ENCODE measurements around the gene DSCAML1. TPM values are rescaled to one million over a fixed set of nuclear protein-coding genes. Genes with fewer than 3 reads are reported as not detected.

Gene DSCAML1
- total RNA-seq, 1 experiment from 2014 or later, result not detected

DNA sequence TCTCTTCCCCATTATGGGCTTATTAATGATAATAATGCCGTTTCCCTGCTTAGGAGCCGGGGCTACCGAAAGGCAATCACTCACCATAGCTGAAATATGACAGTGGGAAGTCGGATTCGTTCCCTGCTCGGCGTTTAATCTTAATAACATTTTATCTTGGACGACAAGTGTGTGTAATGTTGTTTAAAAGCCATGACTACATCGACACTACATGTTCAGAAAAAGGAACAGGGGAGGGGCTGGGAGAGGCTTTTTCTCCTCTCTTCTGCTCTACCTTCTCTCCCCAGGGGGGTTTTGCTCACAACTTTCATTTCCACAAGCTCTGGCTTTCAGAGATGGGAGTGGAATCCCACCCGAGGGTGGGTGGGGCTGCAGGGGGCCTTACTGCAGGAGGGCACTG is 105.5 kb downstream of the DSCAML1 start:
- intact Hi-C loops (cut with micrococcal nuclease), result no loop called here
- ChIA-PET CTCF (no interaction called here), POLR2A (no interaction called here), RAD21 (ENCODE audit: low non-redundant PET in 1 of 2, low total read pairs in 2 of 2, uncharacterized antibody in 2 of 2, unreplicated experiment in 2 of 2) (no interaction called here)
- Histone ChIP-seq H3K27me3 (ENCODE audit: insufficient read depth, low read length) (peaks cover 21% of the 10 kb centered on the region), H4K20me1 (ENCODE audit: insufficient read depth) (no peaks in the 10 kb centered on the region), H3K9me2 (ENCODE audit: insufficient read depth) (no peaks in the 10 kb centered on the region), H3K27ac (ENCODE audit: low read depth, low read length) (no peak overlapping the region), H3K9ac (ENCODE audit: low read length) (no peak overlapping the region), H3K9me3 (ENCODE audit: control insufficient read depth in 1 of 2, insufficient read depth in 1 of 2, low read depth in 1 of 2, low read length in 2 of 2) (no peaks in the 10 kb centered on the region), H3K79me2 (ENCODE audit: insufficient read depth, low read length) (no peaks in the 10 kb centered on the region), H3K4me2 (ENCODE audit: low read length) (no peak overlapping the region), H3K4me3 (replicated peaks in 1 of 2; ENCODE audit: low read depth in 1 of 2, low read length in 2 of 2) (no peak overlapping the region), H3K36me3 (ENCODE audit: control insufficient read depth in 1 of 2, insufficient read depth in 2 of 2, low read length in 2 of 2) (no peaks in the 10 kb centered on the region), H3K4me1 (ENCODE audit: control insufficient read depth in 1 of 2, insufficient read depth in 2 of 2, low read length in 2 of 2) (peaks cover 0 to 10% of the 10 kb centered on the region in 2 experiments; a peak in 3 of 4 replicates), H2AFZ (ENCODE audit: low read depth, low read length, poor library complexity, severe bottlenecking) (no peak overlapping the region)
- ATAC-seq (no peak), DNase-seq (ENCODE audit: low read depth, low spot score) (no peak)
- BruUV-seq (replicated peaks), result no TSS peak
- TF ChIP-seq CEBPB (IDR thresholded peaks at IDR 0.05; ENCODE audit: low read depth) (no peak), POLR2A (IDR thresholded peaks at IDR 0.05; ENCODE audit: borderline replicate concordance, extremely low read depth, insufficient read depth, insufficient read length) (no peak), SRF (IDR thresholded peaks at IDR 0.05; ENCODE audit: low read depth) (no peak), CBX3 (IDR thresholded peaks at IDR 0.05; ENCODE audit: low read depth) (no peak), TCF7L2 (IDR thresholded peaks at IDR 0.05; ENCODE audit: borderline replicate concordance, extremely low read depth, insufficient read depth, insufficient read length) (no peak), EZH2phosphoT487 (IDR thresholded peaks at IDR 0.05; ENCODE audit: borderline replicate concordance) (no peak), EZH2 (IDR thresholded peaks at IDR 0.05) (no peak), FOSL1 (IDR thresholded peaks at IDR 0.05; ENCODE audit: low read depth) (no peak), ELF1 (IDR thresholded peaks at IDR 0.05; ENCODE audit: borderline replicate concordance, low read depth) (no peak), EGR1 (IDR thresholded peaks at IDR 0.05; ENCODE audit: low read depth) (no peak), POLR2AphosphoS5 (IDR thresholded peaks at IDR 0.05; ENCODE audit: low read depth, low read length) (no peak), RAD21 (IDR thresholded peaks at IDR 0.05; ENCODE audit: low read depth) (no peak), ATF3 (IDR thresholded peaks at IDR 0.05) (no peak), SIN3A (IDR thresholded peaks at IDR 0.05; ENCODE audit: low read depth) (no peak), ZNF274 (IDR thresholded peaks at IDR 0.05; ENCODE audit: low read depth, low read length) (no peak), ZFX (IDR thresholded peaks at IDR 0.05) (no peak), YY1 (IDR thresholded peaks at IDR 0.05; ENCODE audit: extremely low read depth, insufficient replicate concordance, low read depth, low read length) (no peak), ZBTB33 (IDR thresholded peaks at IDR 0.05; ENCODE audit: extremely low read depth, insufficient replicate concordance, low read length) (no peak), MAX (IDR thresholded peaks at IDR 0.05) (no peak)
- TF ChIP-seq, protein P1, sequence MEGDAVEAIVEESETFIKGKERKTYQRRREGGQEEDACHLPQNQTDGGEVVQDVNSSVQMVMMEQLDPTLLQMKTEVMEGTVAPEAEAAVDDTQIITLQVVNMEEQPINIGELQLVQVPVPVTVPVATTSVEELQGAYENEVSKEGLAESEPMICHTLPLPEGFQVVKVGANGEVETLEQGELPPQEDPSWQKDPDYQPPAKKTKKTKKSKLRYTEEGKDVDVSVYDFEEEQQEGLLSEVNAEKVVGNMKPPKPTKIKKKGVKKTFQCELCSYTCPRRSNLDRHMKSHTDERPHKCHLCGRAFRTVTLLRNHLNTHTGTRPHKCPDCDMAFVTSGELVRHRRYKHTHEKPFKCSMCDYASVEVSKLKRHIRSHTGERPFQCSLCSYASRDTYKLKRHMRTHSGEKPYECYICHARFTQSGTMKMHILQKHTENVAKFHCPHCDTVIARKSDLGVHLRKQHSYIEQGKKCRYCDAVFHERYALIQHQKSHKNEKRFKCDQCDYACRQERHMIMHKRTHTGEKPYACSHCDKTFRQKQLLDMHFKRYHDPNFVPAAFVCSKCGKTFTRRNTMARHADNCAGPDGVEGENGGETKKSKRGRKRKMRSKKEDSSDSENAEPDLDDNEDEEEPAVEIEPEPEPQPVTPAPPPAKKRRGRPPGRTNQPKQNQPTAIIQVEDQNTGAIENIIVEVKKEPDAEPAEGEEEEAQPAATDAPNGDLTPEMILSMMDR (IDR thresholded peaks at IDR 0.05 in 2 of 3, conservative IDR thresholded peaks at IDR 0.05 in 1 of 3; ENCODE audit: borderline replicate concordance in 1 of 3, insufficient read depth in 1 of 3, low read depth in 2 of 3, low read length in 2 of 3), result no peak

Measured in HCT116 (cell line).